Fibroblast of lung (primary cell): Measurements from ENCODE around the gene CHKA. TPM values are rescaled to one million over a fixed set of nuclear protein-coding genes. Genes with fewer than 3 reads are reported as not detected.

Experiments
- DNase-seq, 2 donors: peaks; one replicate each; pipeline versions ENCODE4 v3.0.0 to v3.0.0-alpha.2; 2010; ENCODE audit warnings: low read depth in 2 of 2
- H2AFZ ChIP-seq: 2 replicates; pipeline ENCODE4 v1.5.1; 2012; ENCODE audit warnings: low read length, control low read depth, inconsistent platforms
- H3K27ac ChIP-seq: 2 replicates; pipeline ENCODE4 v1.5.1; 2011; ENCODE audit warnings: low read length, control low read depth; ENCODE audit not compliant: insufficient read depth
- H3K27me3 ChIP-seq: 2 replicates; pipeline ENCODE4 v1.5.1; 2011; ENCODE audit warnings: mild to moderate bottlenecking, low read length; ENCODE audit not compliant: control insufficient read depth, insufficient read depth
- H3K36me3 ChIP-seq: 2 replicates; pipeline ENCODE4 v1.5.1; 2011; ENCODE audit warnings: low read length; ENCODE audit not compliant: control insufficient read depth, insufficient read depth
- H3K4me1 ChIP-seq: 2 replicates; pipeline ENCODE4 v1.5.1; 2011; ENCODE audit warnings: low read length; ENCODE audit not compliant: control insufficient read depth, insufficient read depth; ENCODE audit errors: extremely low read depth
- H3K4me2 ChIP-seq: 2 replicates; pipeline ENCODE4 v1.5.1; 2011; ENCODE audit warnings: low read length, control low read depth; ENCODE audit not compliant: insufficient read depth; ENCODE audit errors: extremely low read depth
- H3K4me3 ChIP-seq, 4 experiments: fragments of 200-600 bp in 1 of 4; sonication (generic) in 1 of 4; replicated peaks in 1 of 4; 2 replicates each; pipeline ENCODE4 v1.5.1; 2011 to 2016; ENCODE audit warnings: low read length in 4 of 4, low read depth in 3 of 4, mild to moderate bottlenecking in 3 of 4, control low read depth in 2 of 4, inconsistent platforms in 1 of 4, mixed read lengths in 1 of 4; ENCODE audit not compliant: insufficient read depth in 1 of 4; ENCODE audit errors: control extremely low read depth in 1 of 4
- H3K79me2 ChIP-seq: 2 replicates; pipeline ENCODE4 v1.5.1; 2012; ENCODE audit warnings: mild to moderate bottlenecking, low read length, inconsistent platforms; ENCODE audit not compliant: control insufficient read depth, insufficient read depth
- H3K9ac ChIP-seq: 2 replicates; pipeline ENCODE4 v1.5.1; 2011; ENCODE audit warnings: mild to moderate bottlenecking, low read length, control low read depth; ENCODE audit not compliant: insufficient read depth
- H3K9me3 ChIP-seq: 2 replicates; pipeline ENCODE4 v1.5.1; 2012; ENCODE audit warnings: low read depth, low read length; ENCODE audit not compliant: control insufficient read depth, insufficient read depth
- H4K20me1 ChIP-seq: 2 replicates; pipeline ENCODE4 v1.5.1; 2011; ENCODE audit warnings: low read length; ENCODE audit not compliant: control insufficient read depth, insufficient read depth; ENCODE audit errors: extremely low read depth
- CTCF ChIP-seq, 2 donors: IDR thresholded peaks in 1 of 2; conservative IDR thresholded peaks in 1 of 2; 1 replicate in 1 of 2; 2 replicates in 1 of 2; pipeline ENCODE4 v1.5.1; 2011 to 2012; ENCODE audit warnings: low read length in 2 of 2, control low read depth in 1 of 2, inconsistent platforms in 1 of 2, low read depth in 1 of 2, mild to moderate bottlenecking in 1 of 2
- EZH2 ChIP-seq: IDR thresholded peaks from 2 replicates; pipeline ENCODE4 v1.5.1; 2012; ENCODE audit warnings: low read length, control low read depth, mild to moderate bottlenecking; ENCODE audit errors: missing control alignments
- polyA plus RNA-seq, 2 donors: library from polyadenylated mRNA; depleted of rRNA in 1 of 2; stranded (reverse) in 1 of 2; unstranded in 1 of 2; fragments of >200 nt; gene quantifications; 2 replicates each; pipeline ENCODE4 v1.2.1, GENCODE V29; 2011 to 2012; ENCODE audit warnings: missing spikeins in 1 of 2
- total RNA-seq: library from RNA; depleted of rRNA; stranded (reverse); fragments of >200 nt; gene quantifications from 2 replicates; pipeline ENCODE4 v1.2.1, GENCODE V29; 2014

CHKA gene
- total and polyA plus RNA-seq, 2 donors (not counting 1 experiment from before 2014, with no cell fraction given): 7.2 to 8.4 TPM

- H3K4me2 ChIP-seq: no peak overlapping the region
- TF ChIP-seq CTCF (conservative IDR thresholded peaks at IDR 0.05 in 1 of 2, IDR thresholded peaks at IDR 0.05 in 1 of 2; ENCODE audit: low read depth in 1 of 2, low read length in 2 of 2): no peak
- TF ChIP-seq EZH2: no peak
- H3K9ac ChIP-seq: no peak overlapping the region
- H3K27ac ChIP-seq: no peak overlapping the region
- H3K4me3 ChIP-seq: no peak overlapping the region
- no peaks in the 10 kb centered on the region for H3K27me3 ChIP-seq
- no peak overlapping the region for H2AFZ ChIP-seq
- peaks cover 16% of the 10 kb centered on the region for H3K79me2 ChIP-seq
- DNase-seq: no peak
- H3K4me1 ChIP-seq: peaks cover 2% of the 10 kb centered on the region
- H3K36me3 ChIP-seq: peaks cover 46% of the 10 kb centered on the region
- H3K9me3 ChIP-seq: no peaks in the 10 kb centered on the region
- no peaks in the 10 kb centered on the region for H4K20me1 ChIP-seq
Measured at GRCh38 chr11:68044898-68045351, 76.3 kb downstream of the CHKA start.

GRCh38 chr11:68044145-68044813 lies 76.9 kb downstream of the CHKA start:
- H3K4me3 ChIP-seq: no peak overlapping the region
- no peak overlapping the region for H3K27ac ChIP-seq
- no peak for DNase-seq

More at GRCh38 chr11:68044145-68044813, 76.9 kb downstream of the CHKA start:
- Histone ChIP-seq H3K36me3 (peaks cover 41% of the 10 kb centered on the region), H4K20me1 (no peaks in the 10 kb centered on the region), H3K4me2 (no peak overlapping the region), H3K9ac (no peak overlapping the region), H2AFZ (no peak overlapping the region), H3K4me1 (peaks cover 2% of the 10 kb centered on the region), H3K79me2 (peaks cover 22% of the 10 kb centered on the region), H3K9me3 (no peaks in the 10 kb centered on the region), H3K27me3 (no peaks in the 10 kb centered on the region)
- TF ChIP-seq EZH2 (no peak), CTCF (conservative IDR thresholded peaks at IDR 0.05 in 1 of 2, IDR thresholded peaks at IDR 0.05 in 1 of 2; ENCODE audit: low read depth in 1 of 2, low read length in 2 of 2) (no peak)
